MM.1S (cell line): Measurements from ENCODE around the gene PEA15.

ENCODE experiments used
- CTCF ChIP-seq: fragments of 300-600 bp; sonication (generic); IDR thresholded peaks from 2 replicates; pipeline ENCODE4 v1.5.1; 2016; ENCODE audit warnings: antibody characterized with exemption, low read length, mixed read lengths
- EZH2 ChIP-seq: fragments of 300-600 bp; sonication (generic); optimal IDR thresholded peaks from 2 replicates; pipeline ENCODE3; 2017; ENCODE audit warnings: low read depth, mild to moderate bottlenecking, antibody characterized with exemption, low read length, mixed read lengths
- EZH2phosphoT487 ChIP-seq: fragments of 300-600 bp; sonication (generic); IDR thresholded peaks from 2 replicates; pipeline ENCODE4 v1.6.1; 2018; ENCODE audit warnings: antibody characterized with exemption, low read length

GRCh38 chr1:160232911-160233310 lies 27.7 kb downstream of the PEA15 start:
- no peak for TF ChIP-seq CTCF
- no peak for TF ChIP-seq EZH2
- no peak for TF ChIP-seq EZH2phosphoT487
